ENCODE data around the gene ZSCAN16. TPM values are rescaled to one million over a fixed set of nuclear protein-coding genes. Genes with fewer than 3 reads are reported as not detected.
A peak's percentile ranks its signal among the peaks of the same experiment; 100 is the strongest.

ZSCAN16 gene
- total and polyA plus RNA-seq, 9 of the 15 experiments (the other 6 are each of a cell fraction or from before 2014, with no cell fraction given) = 0.08 TPM; not detected in 8

DNA sequence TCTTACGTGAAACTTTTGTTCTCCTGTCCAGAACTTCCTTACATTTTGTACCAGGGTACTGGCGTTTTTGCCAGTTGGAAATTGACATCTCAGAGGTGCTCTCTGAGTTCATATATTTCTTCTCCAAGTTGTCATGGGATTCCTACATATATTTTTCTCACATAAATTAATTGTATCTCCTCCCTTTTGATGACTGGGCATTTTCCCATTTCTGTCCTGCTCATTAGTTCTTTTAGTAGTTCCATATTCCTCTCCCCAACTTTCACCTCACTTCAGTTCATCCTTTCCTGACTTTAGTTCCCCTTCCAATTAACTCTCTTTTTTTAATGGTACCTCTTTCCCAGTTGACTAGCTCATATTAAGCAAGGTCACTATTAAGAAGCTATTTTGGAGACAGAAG is 28.1 kb downstream of the ZSCAN16 start (continued):
- TF ChIP-seq SRSF3 (IDR thresholded peaks at IDR 0.05; ENCODE audit: insufficient read depth, low read length) (no peak), NKRF (IDR thresholded peaks at IDR 0.05; ENCODE audit: borderline replicate concordance) (no peak), ETV5 (CRISPR knock-in tag; IDR thresholded peaks at IDR 0.05; ENCODE audit: low read depth) (no peak), SREBF2 (CRISPR knock-in tag; IDR thresholded peaks at IDR 0.05) (no peak), MAFF (IDR thresholded peaks at IDR 0.05; ENCODE audit: low read length) (peak; percentile 63), TCF3 (CRISPR knock-in tag; IDR thresholded peaks at IDR 0.05) (no peak)

DNA sequence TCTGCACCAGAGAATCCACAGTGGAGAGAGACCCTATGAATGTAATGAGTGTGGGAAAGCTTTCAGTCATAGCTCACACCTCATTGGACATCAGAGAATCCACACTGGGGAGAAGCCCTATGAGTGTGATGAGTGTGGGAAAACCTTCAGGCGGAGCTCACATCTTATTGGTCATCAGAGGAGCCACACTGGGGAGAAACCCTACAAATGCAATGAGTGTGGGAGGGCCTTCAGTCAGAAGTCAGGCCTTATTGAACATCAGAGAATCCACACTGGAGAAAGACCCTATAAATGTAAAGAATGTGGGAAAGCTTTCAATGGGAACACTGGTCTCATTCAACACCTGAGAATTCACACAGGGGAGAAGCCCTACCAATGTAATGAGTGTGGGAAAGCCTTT is 29.1 kb downstream of the ZSCAN16 start:
- no peak for FAIRE-seq
- Histone ChIP-seq H3K27me3 (ENCODE audit: control insufficient read depth in 2 of 2, insufficient read depth in 2 of 2, low read length in 2 of 2) (no peaks in the 10 kb centered on the region), H3K9me3 (replicated peaks; ENCODE audit: control insufficient read depth, insufficient read depth, low read depth, low read length) (peaks cover 14% of the 10 kb centered on the region), H3K4me1 (replicated peaks in 1 of 2; ENCODE audit: control insufficient read depth in 2 of 2, insufficient read depth in 2 of 2, low read length in 2 of 2) (no peaks in the 10 kb centered on the region), H3K79me2 (ENCODE audit: control insufficient read depth, insufficient read depth, low read length) (no peaks in the 10 kb centered on the region; the same call in 1 of the 3 replicates), H3K36me3 (ENCODE audit: control insufficient read depth, insufficient read depth, low read length) (peaks cover 92% of the 10 kb centered on the region), H3K9ac (ENCODE audit: insufficient read depth in 1 of 2, low read depth in 2 of 2, low read length in 2 of 2) (no peak overlapping the region), H3K4me2 (ENCODE audit: insufficient read depth, low read length) (no peak overlapping the region), H4K20me1 (replicated peaks; ENCODE audit: control insufficient read depth, insufficient read depth, low read length) (no peaks in the 10 kb centered on the region), H3K9me1 (ENCODE audit: control insufficient read depth, insufficient read depth, low read length) (no peaks in the 10 kb centered on the region), H3K27ac (ENCODE audit: extremely low read depth, low read depth, low read length) (no peak overlapping the region), H2AFZ (ENCODE audit: low read depth, low read length) (no peak overlapping the region), H3K4me3 (no peak overlapping the region)
- ChIA-PET POLR2A (interaction anchor here (1.0 to 4.6 kb wide), 10 partner anchors 8 to 182 kb away, joined by 3 to 50 read pairs (median 6); partner anchors contain the start of genes ZKSCAN8 and ZSCAN31), CTCF (ENCODE audit: low intra/inter-chr PET ratio) (no interaction called here)
- DNase-seq (ENCODE audit: extremely low read depth in 1 of 4, low spot score in 3 of 4) = no peak
- 95% methylated on average over 1 of the region's 1 CpG for WGBS (ENCODE audit: insufficient coverage, low coverage, missing lambda C conversion rate)
- TF ChIP-seq NFXL1 (CRISPR knock-in tag; IDR thresholded peaks at IDR 0.05) = no peak
- TF ChIP-seq CREB1 (IDR thresholded peaks at IDR 0.05) = no peak
- TF ChIP-seq CREB1 (CRISPR knock-in tag; IDR thresholded peaks at IDR 0.05) = no peak
- TF ChIP-seq CBX3 (IDR thresholded peaks at IDR 0.05; ENCODE audit: borderline replicate concordance in 1 of 2, low read length in 2 of 2) = peak in 1 of 2 experiments; percentile 80; a peak in 1 of 3 replicates
- TF ChIP-seq POLR2AphosphoS5 (IDR thresholded peaks at IDR 0.05; ENCODE audit: control insufficient read depth, insufficient read depth, low read depth, low read length) = 0 out of 2 replicates have a peak, but pooled peaks have one; percentile 9
- peak; percentile 77 for TF ChIP-seq TRIM28 (IDR thresholded peaks at IDR 0.05)
- peak; percentile 93 for TF ChIP-seq ZNF75A (CRISPR knock-in tag; IDR thresholded peaks at IDR 0.05)
- 0 out of 2 replicates have a peak, but pooled peaks have one; percentile 18 for TF ChIP-seq XRCC3 (IDR thresholded peaks at IDR 0.05)
- intact Hi-C loops (cut with micrococcal nuclease) (no loop called here), in situ Hi-C loops (cut with MboI) (no loop called here)
- no TSS peak for BruUV-seq (replicated peaks)
- peak; percentile 42; the same call in 2 of the 3 replicates for ATAC-seq
